Dermis blood vessel endothelial cell (primary cell): ENCODE measurements around the gene TBC1D22B. TPM values are rescaled to one million over a fixed set of nuclear protein-coding genes. Genes with fewer than 3 reads are reported as not detected.
"Not testable (repeated sequence)": the region's sequence is repeated elsewhere in the genome, so short reads cannot be mapped to it uniquely, and the experiment has no call there.

Source experiments
- DNase-seq: peaks from one replicate; pipeline ENCODE4 v3.0.0; 2010
- total RNA-seq: library from RNA; depleted of rRNA; stranded (reverse); fragments of >200 nt; gene quantifications from 2 replicates; pipeline ENCODE4 v1.2.3, GENCODE V29; 2014

Gene TBC1D22B
- total RNA-seq, 1 donor from 2014 or later: 9.5 TPM

DNA sequence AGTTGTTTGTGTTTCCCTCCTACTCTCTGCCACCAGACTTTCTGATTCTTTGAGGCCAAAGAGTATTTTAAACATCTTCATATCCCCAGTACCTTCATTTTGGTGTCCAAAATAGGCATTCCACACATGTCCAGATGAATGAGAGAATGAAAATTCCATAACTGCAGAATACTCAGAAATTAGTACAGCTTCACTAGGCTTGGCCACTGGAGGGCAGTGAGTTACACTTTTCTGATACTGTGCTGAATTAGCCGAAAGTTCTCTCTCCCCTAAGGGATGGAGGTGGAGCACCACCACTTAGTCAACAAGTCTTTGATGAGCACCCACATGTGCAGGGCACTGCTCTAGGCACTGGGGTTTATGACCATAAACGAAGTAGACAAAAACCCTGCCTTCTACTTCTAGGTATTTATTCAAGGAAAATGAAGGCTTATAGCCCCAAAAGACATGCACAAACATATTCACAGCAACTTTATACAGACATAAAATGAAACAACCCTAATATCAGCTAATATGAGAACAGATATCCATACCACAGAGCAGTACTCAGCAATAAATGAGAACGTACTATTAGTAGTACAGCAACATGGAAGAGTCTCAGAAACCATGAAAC lies 46.4 kb downstream of the TBC1D22B start:
- peak; percentile 64 for DNase-seq

DNA sequence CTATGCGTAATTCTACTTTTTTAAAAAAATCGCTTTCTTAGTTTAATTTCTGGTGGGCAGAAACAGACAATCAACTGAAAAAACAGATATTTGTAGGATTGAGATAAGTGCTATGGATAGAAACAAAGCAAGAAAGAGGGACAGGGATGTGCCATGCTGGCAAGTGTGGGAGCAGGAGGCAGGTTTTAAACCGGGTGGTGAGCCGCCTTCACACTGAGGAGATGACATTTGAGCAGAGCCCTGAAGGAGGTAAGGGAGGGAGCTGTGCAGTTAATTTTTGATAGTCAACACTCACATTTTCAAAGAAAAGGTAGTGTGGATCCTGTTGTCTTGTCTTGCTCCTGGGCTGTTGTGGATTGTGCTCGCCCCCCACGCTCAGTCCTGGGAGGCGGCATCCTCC lies 47.2 kb downstream of the TBC1D22B start:
- DNase-seq: no peak

GRCh38 chr6:37305841-37306425 lies 48.4 kb downstream of the TBC1D22B start:
- no peak for DNase-seq

GRCh38 chr6:37306624-37307222 lies 49.2 kb downstream of the TBC1D22B start:
- DNase-seq: no peak

DNA sequence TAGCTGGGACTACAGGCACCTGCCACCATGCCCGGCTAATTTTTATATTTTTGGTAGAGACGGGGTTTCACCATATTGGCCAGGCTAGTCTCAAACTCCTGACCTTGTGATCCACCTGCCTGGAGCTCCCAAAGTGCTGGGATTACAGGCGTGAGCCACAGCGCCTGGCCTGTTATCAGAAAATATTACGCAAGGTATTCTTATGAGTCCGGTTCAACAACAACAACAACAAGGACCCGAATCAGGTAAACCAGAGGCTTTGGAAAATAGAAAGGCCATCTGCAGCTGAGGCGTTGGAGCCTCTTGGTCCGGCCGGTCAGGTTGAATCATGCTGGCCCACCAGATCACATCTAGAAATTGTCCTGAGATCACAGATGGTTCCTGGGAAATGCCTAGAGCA lies 49.9 kb downstream of the TBC1D22B start:
- not testable (repeated sequence) for DNase-seq

GRCh38 chr6:37308069-37308815 lies 50.7 kb downstream of the TBC1D22B start:
- DNase-seq: peak; percentile 48

- DNase-seq: no peak
Measured at GRCh38 chr6:37309046-37309445, 51.5 kb downstream of the TBC1D22B start.

DNA sequence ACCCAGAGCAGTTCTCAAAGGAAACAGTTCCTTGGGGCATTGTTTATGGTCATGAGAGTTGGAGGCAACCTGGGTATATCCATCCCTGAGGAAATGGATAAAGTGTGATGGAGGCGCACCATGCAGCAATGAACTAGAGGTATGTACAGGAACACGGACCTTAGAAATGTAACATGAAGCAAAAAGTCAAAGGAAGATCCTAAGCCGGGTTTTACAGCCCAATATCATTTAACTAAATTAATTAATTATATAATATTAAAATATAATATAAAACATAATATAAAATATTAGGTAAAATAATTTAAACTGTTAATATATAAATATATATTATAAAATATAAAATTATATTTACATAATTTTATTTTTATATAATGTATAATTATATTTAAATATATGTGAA lies 52.1 kb downstream of the TBC1D22B start:
- DNase-seq: no peak

GRCh38 chr6:37310966-37311365 lies 53.4 kb downstream of the TBC1D22B start:
- DNase-seq: no peak

- DNase-seq: no peak
Measured at GRCh38 chr6:37311741-37312473, 54.3 kb downstream of the TBC1D22B start.

DNA sequence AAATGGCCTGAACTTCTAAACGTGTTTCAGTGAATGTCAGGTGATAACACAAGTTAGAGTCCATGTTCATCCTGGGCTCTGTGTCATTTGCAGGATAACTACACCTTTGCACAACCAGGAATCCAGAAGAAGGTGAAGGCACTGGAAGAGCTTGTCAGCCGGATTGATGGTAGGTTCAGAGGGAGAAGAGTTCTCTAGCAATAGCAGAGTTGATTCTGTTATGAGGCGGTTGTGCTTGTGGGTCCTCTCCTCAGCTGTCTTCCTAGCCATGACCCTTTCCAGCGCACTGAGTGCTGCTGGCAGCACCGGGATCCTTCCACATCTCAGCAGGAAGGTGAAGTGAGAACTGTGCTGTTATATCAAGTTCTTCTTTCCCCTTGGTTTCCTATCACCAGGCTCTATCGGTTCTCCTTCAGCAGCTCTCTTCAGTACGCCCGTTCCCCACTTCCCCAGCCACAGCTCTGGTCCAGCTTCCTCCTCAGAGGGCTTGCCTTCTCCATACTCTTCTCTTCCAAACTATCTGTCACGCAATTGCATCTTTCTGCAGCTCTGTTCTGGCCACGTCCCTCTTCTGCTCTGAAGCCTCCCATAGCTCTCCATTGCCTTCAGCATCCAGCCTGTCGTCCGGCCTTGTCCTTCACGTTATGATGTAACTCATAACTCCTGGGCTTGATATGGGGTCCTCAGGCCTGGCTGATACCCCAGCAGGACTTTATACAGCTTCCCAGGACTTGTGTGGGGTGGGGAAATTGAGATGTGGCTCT lies 56.3 kb downstream of the TBC1D22B start:
- no peak for DNase-seq

- DNase-seq: peak; percentile 86
Measured at GRCh38 chr6:37314487-37315156, 57.0 kb downstream of the TBC1D22B start.

DNA sequence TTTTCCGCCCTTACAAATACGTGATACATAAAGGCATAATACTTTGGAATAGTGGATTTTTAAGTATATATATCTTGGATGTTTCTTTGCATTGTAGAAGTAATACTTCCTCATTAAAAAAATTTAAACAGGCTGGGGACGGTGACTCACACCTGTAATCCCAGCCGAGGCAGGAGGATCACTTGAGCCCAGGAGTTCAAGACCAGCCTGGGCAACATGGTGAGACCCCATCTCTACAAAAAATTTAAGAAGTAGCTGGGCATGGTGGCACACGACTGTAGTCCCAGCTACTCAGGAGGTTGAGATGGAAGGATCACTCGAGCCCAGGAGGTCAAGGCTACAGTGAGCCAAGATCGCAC lies 57.6 kb downstream of the TBC1D22B start:
- no peak for DNase-seq

GRCh38 chr6:37316071-37316470 lies 58.5 kb downstream of the TBC1D22B start:
- DNase-seq: no peak

DNA sequence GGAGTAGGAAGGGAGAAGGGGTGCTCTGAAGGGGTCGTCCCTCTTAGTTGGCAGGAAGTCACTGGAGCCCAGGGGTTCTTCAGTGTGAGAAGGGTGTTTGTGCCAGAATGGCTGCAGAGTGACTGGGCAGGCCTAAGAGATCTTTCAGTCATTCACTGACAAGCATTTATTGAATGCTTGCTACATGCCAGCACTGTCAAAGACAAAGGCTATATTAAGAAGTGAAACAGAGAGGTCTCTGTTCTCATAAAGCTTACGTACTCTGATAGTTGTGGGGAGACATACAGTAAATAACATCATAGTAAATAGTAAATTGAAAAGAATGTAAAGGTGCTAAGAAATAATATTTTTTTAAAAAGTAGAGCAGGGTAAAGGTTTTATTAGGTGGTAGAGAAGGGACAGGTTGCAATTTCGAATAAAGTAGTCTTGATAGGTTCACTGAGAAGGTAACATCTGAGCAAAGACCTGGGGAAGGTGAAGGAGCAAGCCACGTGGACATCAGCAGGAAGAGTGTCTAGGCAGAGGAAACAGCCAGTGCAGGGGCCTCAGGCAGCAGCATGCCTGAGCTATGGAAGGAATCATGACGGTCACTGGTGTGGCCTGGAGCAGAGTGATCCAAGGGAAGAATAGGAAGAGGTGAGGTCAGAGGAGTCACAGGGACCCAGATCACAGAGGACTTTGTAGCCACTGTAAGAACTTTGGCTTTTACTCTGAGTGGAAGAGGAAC lies 59.9 kb downstream of the TBC1D22B start:
- no peak for DNase-seq

- no peak for DNase-seq
Measured at GRCh38 chr6:37319156-37319555, 61.6 kb downstream of the TBC1D22B start.

- DNase-seq: no peak
Measured at GRCh38 chr6:37319856-37320480, 62.4 kb downstream of the TBC1D22B start.

- no peak for DNase-seq
Measured at GRCh38 chr6:37320646-37321045, 63.1 kb downstream of the TBC1D22B start.

- peak; percentile 48 for DNase-seq
Measured at GRCh38 chr6:37321101-37321500, 63.5 kb downstream of the TBC1D22B start.
